Activated naive CD8-positive, alpha-beta T cell treated with anti-CD3 and anti-CD28 coated beads for 36 hours (primary cell): Measurements from ENCODE around the gene NKX1-1. TPM values are rescaled to one million over a fixed set of nuclear protein-coding genes. Genes with fewer than 3 reads are reported as not detected.

Experiments used
- DNase-seq: peaks from one replicate; pipeline ENCODE4 v3.0.0; 2021
- H3K27ac Mint-ChIP-seq: one replicate; pipeline ENCODE4 v1.8.0; 2022; ENCODE audit warnings: mild to moderate bottlenecking, moderate library complexity, mixed read lengths
- H3K27me3 Mint-ChIP-seq: one replicate; pipeline ENCODE4 v1.8.0; 2022; ENCODE audit warnings: mild to moderate bottlenecking, mixed read lengths
- H3K36me3 Mint-ChIP-seq: one replicate; pipeline ENCODE4 v1.8.0; 2021; ENCODE audit warnings: mild to moderate bottlenecking, mixed read lengths
- H3K4me1 Mint-ChIP-seq: one replicate; pipeline ENCODE4 v1.8.0; 2021; ENCODE audit warnings: mixed read lengths
- H3K4me3 Mint-ChIP-seq: one replicate; pipeline ENCODE4 v1.8.0; 2022; ENCODE audit warnings: mild to moderate bottlenecking, moderate library complexity, mixed read lengths
- H3K9me3 Mint-ChIP-seq: one replicate; pipeline ENCODE4 v1.8.0; 2022; ENCODE audit warnings: mixed read lengths
- total RNA-seq, 2 experiments: library from RNA; stranded (reverse); gene quantifications; one replicate each; pipeline ENCODE4 v1.2.3, GENCODE V29; 2021

NKX1-1 gene
- total RNA-seq, 2 experiments from 2014 or later: not detected

- peaks cover 89% of the 10 kb centered on the region for H3K27me3 Mint-ChIP-seq
- DNase-seq: no peak
- no peaks in the 10 kb centered on the region for H3K9me3 Mint-ChIP-seq
- no peaks in the 10 kb centered on the region for H3K36me3 Mint-ChIP-seq
- no peak overlapping the region for H3K27ac Mint-ChIP-seq
- no peaks in the 10 kb centered on the region for H3K4me1 Mint-ChIP-seq
- no peak overlapping the region for H3K4me3 Mint-ChIP-seq
Observed at GRCh38 chr4:1411436-1412375, 5.5 kb upstream of the NKX1-1 start.

GRCh38 chr4:1410491-1411325 lies 4.5 kb upstream of the NKX1-1 start:
- H3K27me3 Mint-ChIP-seq: peaks cover 79% of the 10 kb centered on the region
- peak; percentile 75 for DNase-seq
- H3K4me1 Mint-ChIP-seq: no peaks in the 10 kb centered on the region
- H3K36me3 Mint-ChIP-seq: no peaks in the 10 kb centered on the region
- H3K9me3 Mint-ChIP-seq: no peaks in the 10 kb centered on the region
- no peak overlapping the region for H3K27ac Mint-ChIP-seq
- H3K4me3 Mint-ChIP-seq: no peak overlapping the region

- H3K4me3 Mint-ChIP-seq: no peak overlapping the region
- H3K27me3 Mint-ChIP-seq: peaks cover 78% of the 10 kb centered on the region
- no peak for DNase-seq
- H3K4me1 Mint-ChIP-seq: no peaks in the 10 kb centered on the region
- no peaks in the 10 kb centered on the region for H3K36me3 Mint-ChIP-seq
- no peak overlapping the region for H3K27ac Mint-ChIP-seq
- H3K9me3 Mint-ChIP-seq: no peaks in the 10 kb centered on the region
Observed at GRCh38 chr4:1409491-1410425, 3.5 kb upstream of the NKX1-1 start.

GRCh38 chr4:1409079-1409478 lies 2.8 kb upstream of the NKX1-1 start:
- no peaks in the 10 kb centered on the region for H3K4me1 Mint-ChIP-seq
- no peak overlapping the region for H3K4me3 Mint-ChIP-seq
- DNase-seq: no peak
- H3K9me3 Mint-ChIP-seq: no peaks in the 10 kb centered on the region
- no peaks in the 10 kb centered on the region for H3K36me3 Mint-ChIP-seq
- H3K27ac Mint-ChIP-seq: no peak overlapping the region
- peaks cover 81% of the 10 kb centered on the region for H3K27me3 Mint-ChIP-seq

GRCh38 chr4:1408418-1408817 lies 2.2 kb upstream of the NKX1-1 start:
- H3K4me1 Mint-ChIP-seq: no peaks in the 10 kb centered on the region
- H3K27me3 Mint-ChIP-seq: peaks cover 80% of the 10 kb centered on the region
- DNase-seq: no peak
- H3K27ac Mint-ChIP-seq: no peak overlapping the region
- H3K9me3 Mint-ChIP-seq: no peaks in the 10 kb centered on the region
- H3K36me3 Mint-ChIP-seq: no peaks in the 10 kb centered on the region
- no peak overlapping the region for H3K4me3 Mint-ChIP-seq

GRCh38 chr4:1407657-1408333 lies 1.6 kb upstream of the NKX1-1 start:
- no peaks in the 10 kb centered on the region for H3K4me1 Mint-ChIP-seq
- peaks cover 75% of the 10 kb centered on the region for H3K27me3 Mint-ChIP-seq
- DNase-seq: no peak
- H3K4me3 Mint-ChIP-seq: no peak overlapping the region
- no peaks in the 10 kb centered on the region for H3K36me3 Mint-ChIP-seq
- no peaks in the 10 kb centered on the region for H3K9me3 Mint-ChIP-seq
- no peak overlapping the region for H3K27ac Mint-ChIP-seq

GRCh38 chr4:1406981-1407656 lies 877 bp upstream of the NKX1-1 start:
- Mint-ChIP-seq H3K27me3 (peaks cover 75% of the 10 kb centered on the region), H3K36me3 (no peaks in the 10 kb centered on the region), H3K9me3 (no peaks in the 10 kb centered on the region), H3K4me3 (no peak overlapping the region), H3K27ac (peak overlapping the region; percentile 29), H3K4me1 (no peaks in the 10 kb centered on the region)
- no peak for DNase-seq

- peaks cover 72% of the 10 kb centered on the region for H3K27me3 Mint-ChIP-seq
- H3K4me3 Mint-ChIP-seq: no peak overlapping the region
- no peaks in the 10 kb centered on the region for H3K9me3 Mint-ChIP-seq
- H3K36me3 Mint-ChIP-seq: no peaks in the 10 kb centered on the region
- DNase-seq: no peak
- H3K4me1 Mint-ChIP-seq: no peaks in the 10 kb centered on the region
- no peak overlapping the region for H3K27ac Mint-ChIP-seq
Observed at GRCh38 chr4:1405636-1406393, 427 bp downstream of the NKX1-1 start.

GRCh38 chr4:1405254-1405635 lies 997 bp downstream of the NKX1-1 start:
- no peaks in the 10 kb centered on the region for H3K9me3 Mint-ChIP-seq
- no peaks in the 10 kb centered on the region for H3K4me1 Mint-ChIP-seq
- H3K27ac Mint-ChIP-seq: no peak overlapping the region
- no peak overlapping the region for H3K4me3 Mint-ChIP-seq
- no peaks in the 10 kb centered on the region for H3K36me3 Mint-ChIP-seq
- DNase-seq: no peak
- peaks cover 70% of the 10 kb centered on the region for H3K27me3 Mint-ChIP-seq

GRCh38 chr4:1404573-1405253 lies 1.5 kb downstream of the NKX1-1 start:
- Mint-ChIP-seq H3K27me3 (peaks cover 67% of the 10 kb centered on the region), H3K9me3 (no peaks in the 10 kb centered on the region), H3K4me3 (no peak overlapping the region), H3K27ac (no peak overlapping the region), H3K4me1 (no peaks in the 10 kb centered on the region), H3K36me3 (no peaks in the 10 kb centered on the region)
- no peak for DNase-seq

GRCh38 chr4:1403591-1404572 lies 2.4 kb downstream of the NKX1-1 start:
- H3K36me3 Mint-ChIP-seq: no peaks in the 10 kb centered on the region
- no peaks in the 10 kb centered on the region for H3K4me1 Mint-ChIP-seq
- no peak overlapping the region for H3K4me3 Mint-ChIP-seq
- peaks cover 58% of the 10 kb centered on the region for H3K27me3 Mint-ChIP-seq
- H3K27ac Mint-ChIP-seq: no peak overlapping the region
- no peaks in the 10 kb centered on the region for H3K9me3 Mint-ChIP-seq
- DNase-seq: no peak

- peaks cover 2% of the 10 kb centered on the region for H3K9me3 Mint-ChIP-seq
- no peak for DNase-seq
Observed at GRCh38 chr4:1403177-1403583, 3.1 kb downstream of the NKX1-1 start.

More at GRCh38 chr4:1403177-1403583, 3.1 kb downstream of the NKX1-1 start:
- H3K36me3 Mint-ChIP-seq: no peaks in the 10 kb centered on the region
- no peak overlapping the region for H3K27ac Mint-ChIP-seq
- H3K4me1 Mint-ChIP-seq: no peaks in the 10 kb centered on the region
- H3K4me3 Mint-ChIP-seq: no peak overlapping the region
- peaks cover 51% of the 10 kb centered on the region for H3K27me3 Mint-ChIP-seq
